GM21576 (cell line): Measurements from ENCODE around the gene HOXA11.

Experiments used
- ATAC-seq: cut with Tn5 transposase; IDR thresholded peaks from one replicate; pipeline ENCODE4 v1.9.1; 2021; ENCODE audit warnings: mild to moderate bottlenecking, moderate library complexity; ENCODE audit not compliant: unreplicated experiment

The HOXA11 gene

GRCh38 chr7:27207348-27207985, 22.4 kb upstream of the HOXA11 start:
- ATAC-seq, result no peak

GRCh38 chr7:27205325-27206280, 20.6 kb upstream of the HOXA11 start:
- no peak for ATAC-seq

GRCh38 chr7:27204851-27205322, 19.9 kb upstream of the HOXA11 start:
- ATAC-seq, result no peak

- ATAC-seq, result no peak
Measured at GRCh38 chr7:27203964-27204594, 19.0 kb upstream of the HOXA11 start.

GRCh38 chr7:27203365-27203953, 18.4 kb upstream of the HOXA11 start:
- ATAC-seq, result no peak

GRCh38 chr7:27202862-27203134, 17.8 kb upstream of the HOXA11 start:
- no peak for ATAC-seq

- ATAC-seq, result no peak
Measured at GRCh38 chr7:27202018-27202861, 17.2 kb upstream of the HOXA11 start.

- ATAC-seq, result no peak
Measured at GRCh38 chr7:27201580-27202017, 16.6 kb upstream of the HOXA11 start.

GRCh38 chr7:27200761-27201579, 15.9 kb upstream of the HOXA11 start:
- ATAC-seq, result no peak

- no peak for ATAC-seq
Measured at GRCh38 chr7:27199849-27200760, 15.1 kb upstream of the HOXA11 start, which contains the start of gene HOXA13. HOXA13 (minus strand) TSS chr7:27200091; CDS start chr7:27200077, 14 bp downstream.

- no peak for ATAC-seq
Measured at GRCh38 chr7:27198871-27199801, 14.1 kb upstream of the HOXA11 start.

- no peak for ATAC-seq
Measured at GRCh38 chr7:27198138-27198841, 13.3 kb upstream of the HOXA11 start.

- no peak for ATAC-seq
Measured at GRCh38 chr7:27197137-27198042, 12.4 kb upstream of the HOXA11 start.

- no peak for ATAC-seq
Measured at GRCh38 chr7:27196287-27196767, 11.3 kb upstream of the HOXA11 start.

GRCh38 chr7:27194686-27195379, 9.8 kb upstream of the HOXA11 start:
- no peak for ATAC-seq
